Mononuclear cell (primary cell): ENCODE data around the gene POLD3. TPM values are rescaled to one million over a fixed set of nuclear protein-coding genes. Genes with fewer than 3 reads are reported as not detected.
"Not testable (repeated sequence)": the region's sequence is repeated elsewhere in the genome, so short reads cannot be mapped to it uniquely, and the experiment has no call there.

ENCODE experiments used
- H3K27me3 ChIP-seq: 2 replicates; pipeline ENCODE4 v1.6.0; 2011; ENCODE audit warnings: low read length, control low read depth; ENCODE audit not compliant: insufficient read depth
- H3K4me1 ChIP-seq: 2 replicates; pipeline ENCODE4 v1.5.1; 2011; ENCODE audit warnings: mild to moderate bottlenecking, low read length, control low read depth; ENCODE audit not compliant: insufficient read depth
- H3K4me3 ChIP-seq: 2 replicates; pipeline ENCODE4 v1.5.1; 2011; ENCODE audit warnings: mild to moderate bottlenecking, low read length, moderate library complexity
- H3K9me3 ChIP-seq: 2 replicates; pipeline ENCODE4 v1.5.1; 2011; ENCODE audit warnings: low read depth, mild to moderate bottlenecking, control low read depth, low read length
- total RNA-seq: library from RNA; depleted of rRNA; stranded (reverse); fragments of >200 nt; gene quantifications from one replicate; pipeline ENCODE4 v1.2.3, GENCODE V29; 2012

The POLD3 gene
- total RNA-seq, 1 donor = 5.7 TPM

GRCh38 chr11:74641289-74641688 is 48.9 kb downstream of the POLD3 start:
- no peak overlapping the region for H3K4me3 ChIP-seq
- H3K27me3 ChIP-seq = no peaks in the 10 kb centered on the region
- no peaks in the 10 kb centered on the region for H3K4me1 ChIP-seq
- H3K9me3 ChIP-seq = no peaks in the 10 kb centered on the region

GRCh38 chr11:74641905-74642304 is 49.5 kb downstream of the POLD3 start:
- H3K27me3 ChIP-seq = no peaks in the 10 kb centered on the region
- H3K4me3 ChIP-seq = no peak overlapping the region
- H3K4me1 ChIP-seq = no peaks in the 10 kb centered on the region
- H3K9me3 ChIP-seq = no peaks in the 10 kb centered on the region

- H3K27me3 ChIP-seq = no peaks in the 10 kb centered on the region
- no peak overlapping the region for H3K4me3 ChIP-seq
- H3K4me1 ChIP-seq = no peaks in the 10 kb centered on the region
- H3K9me3 ChIP-seq = no peaks in the 10 kb centered on the region
These were observed 50.5 kb downstream of the POLD3 start for GRCh38 chr11:74642912-74643311.

GRCh38 chr11:74644081-74644480 is 51.7 kb downstream of the POLD3 start:
- H3K9me3 ChIP-seq = no peaks in the 10 kb centered on the region
- no peak overlapping the region for H3K4me3 ChIP-seq
- no peaks in the 10 kb centered on the region for H3K27me3 ChIP-seq
- H3K4me1 ChIP-seq = no peaks in the 10 kb centered on the region

GRCh38 chr11:74646215-74646614 is 53.8 kb downstream of the POLD3 start:
- H3K9me3 ChIP-seq = no peaks in the 10 kb centered on the region
- no peaks in the 10 kb centered on the region for H3K27me3 ChIP-seq
- H3K4me3 ChIP-seq = no peak overlapping the region
- H3K4me1 ChIP-seq = no peaks in the 10 kb centered on the region

GRCh38 chr11:74646954-74647353 is 54.6 kb downstream of the POLD3 start:
- no peaks in the 10 kb centered on the region for H3K4me1 ChIP-seq
- no peaks in the 10 kb centered on the region for H3K9me3 ChIP-seq
- H3K27me3 ChIP-seq = no peaks in the 10 kb centered on the region
- no peak overlapping the region for H3K4me3 ChIP-seq

- Histone ChIP-seq H3K9me3 (no peaks in the 10 kb centered on the region), H3K27me3 (no peaks in the 10 kb centered on the region), H3K4me3 (no peak overlapping the region)
These were observed 55.0 kb downstream of the POLD3 start for GRCh38 chr11:74647404-74647803.

GRCh38 chr11:74647831-74648230 is 55.4 kb downstream of the POLD3 start:
- H3K27me3 ChIP-seq = no peaks in the 10 kb centered on the region
- H3K4me3 ChIP-seq = no peak overlapping the region
- H3K4me1 ChIP-seq = no peaks in the 10 kb centered on the region
- H3K9me3 ChIP-seq = no peaks in the 10 kb centered on the region

More at GRCh38 chr11:74647404-74647803, 55.0 kb downstream of the POLD3 start:
- H3K4me1 ChIP-seq = no peaks in the 10 kb centered on the region

- H3K9me3 ChIP-seq = no peaks in the 10 kb centered on the region
- H3K4me3 ChIP-seq = no peak overlapping the region
- H3K4me1 ChIP-seq = no peaks in the 10 kb centered on the region
- H3K27me3 ChIP-seq = no peaks in the 10 kb centered on the region
These were observed 56.5 kb downstream of the POLD3 start for GRCh38 chr11:74648894-74649293.

GRCh38 chr11:74650498-74650897 is 58.1 kb downstream of the POLD3 start:
- Histone ChIP-seq H3K4me1 (no peaks in the 10 kb centered on the region), H3K9me3 (no peaks in the 10 kb centered on the region), H3K27me3 (no peaks in the 10 kb centered on the region), H3K4me3 (no peak overlapping the region)

GRCh38 chr11:74654976-74655375 is 62.6 kb downstream of the POLD3 start:
- Histone ChIP-seq H3K4me1 (no peaks in the 10 kb centered on the region), H3K27me3 (no peaks in the 10 kb centered on the region), H3K9me3 (no peaks in the 10 kb centered on the region), H3K4me3 (no peak overlapping the region)

- H3K9me3 ChIP-seq, H3K27me3 ChIP-seq, H3K4me3 ChIP-seq, H3K4me1 ChIP-seq: not testable (repeated sequence)
These were observed 66.7 kb downstream of the POLD3 start for GRCh38 chr11:74659124-74659523.

GRCh38 chr11:74662487-74663103 is 70.2 kb downstream of the POLD3 start:
- no peak overlapping the region for H3K4me3 ChIP-seq
- H3K9me3 ChIP-seq = no peaks in the 10 kb centered on the region
- H3K4me1 ChIP-seq = no peaks in the 10 kb centered on the region
- H3K27me3 ChIP-seq = no peaks in the 10 kb centered on the region

- H3K4me3 ChIP-seq = no peak overlapping the region
- no peaks in the 10 kb centered on the region for H3K9me3 ChIP-seq
- H3K27me3 ChIP-seq = no peaks in the 10 kb centered on the region
- H3K4me1 ChIP-seq = no peaks in the 10 kb centered on the region
These were observed 70.9 kb downstream of the POLD3 start for GRCh38 chr11:74663315-74663714.

GRCh38 chr11:74669211-74670160 is 77.1 kb downstream of the POLD3 start:
- no peak overlapping the region for H3K4me3 ChIP-seq

More at GRCh38 chr11:74669211-74670160, 77.1 kb downstream of the POLD3 start:
- no peaks in the 10 kb centered on the region for H3K4me1 ChIP-seq
- H3K9me3 ChIP-seq = no peaks in the 10 kb centered on the region
- H3K27me3 ChIP-seq = no peaks in the 10 kb centered on the region
